Keratinocyte (primary cell): ENCODE data around the gene DNAJB4.

Experiments used
- CTCF ChIP-seq, 3 experiments: IDR thresholded peaks in 1 of 3; conservative IDR thresholded peaks in 1 of 3; optimal IDR thresholded peaks in 1 of 3; 2 replicates in 2 of 3; 3 replicates in 1 of 3; pipeline versions ENCODE3 to v1.5.1; 2011; ENCODE audit warnings: low read length in 3 of 3, mild to moderate bottlenecking in 3 of 3, moderate library complexity in 2 of 3, control low read depth in 1 of 3, inconsistent platforms in 1 of 3; ENCODE audit not compliant: insufficient read depth in 2 of 3; ENCODE audit errors: extremely low read depth in 1 of 3
- EZH2 ChIP-seq: IDR thresholded peaks from one replicate; pipeline ENCODE4 v1.6.1; 2012; ENCODE audit warnings: inconsistent platforms, mild to moderate bottlenecking, low read length, moderate library complexity

- TF ChIP-seq CTCF (optimal IDR thresholded peaks at IDR 0.05 in 1 of 3, IDR thresholded peaks at IDR 0.05 in 1 of 3, conservative IDR thresholded peaks at IDR 0.05 in 1 of 3; ENCODE audit: extremely low read depth in 1 of 3, insufficient read depth in 2 of 3, low read length in 3 of 3) (no peak), EZH2 (no peak)
Measured at GRCh38 chr1:77966291-77966690, 38.4 kb upstream of the DNAJB4 start.
